ENCODE results near the gene TEX14. TPM values are rescaled to one million over a fixed set of nuclear protein-coding genes. Genes with fewer than 3 reads are reported as not detected.

The TEX14 gene
- total and polyA plus RNA-seq, 2 donors (not counting 3 experiments of a cell fraction or from before 2014, with no cell fraction given): 0.10 TPM; not detected in 1

DNA sequence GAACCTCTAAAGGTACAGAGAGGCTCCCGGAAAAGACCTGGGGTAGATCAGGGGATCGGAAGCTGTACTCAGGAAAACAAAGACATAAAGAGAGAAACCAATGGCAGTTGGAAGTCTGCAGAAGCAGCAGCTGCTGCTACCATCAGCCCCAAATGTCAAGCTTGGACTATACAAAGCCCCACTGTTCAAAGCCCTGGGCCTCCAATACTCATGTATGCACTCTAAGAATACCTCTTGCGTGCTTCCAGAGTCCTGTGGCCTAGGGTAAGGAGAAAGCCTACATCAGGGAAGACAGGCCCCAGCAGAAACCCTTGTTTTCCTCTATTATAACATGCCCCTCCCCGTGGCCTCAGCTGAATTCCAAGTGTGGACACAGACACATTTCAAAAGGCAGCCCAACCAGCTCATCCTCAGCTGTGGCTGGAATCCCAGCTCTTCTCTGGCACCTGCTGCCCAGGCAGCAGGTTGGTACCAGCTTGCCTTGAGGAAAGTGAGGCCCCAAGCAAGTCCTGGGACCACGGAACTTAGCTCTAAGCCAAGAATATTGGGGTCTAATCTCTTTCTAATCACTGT is 158.1 kb downstream of the TEX14 start:
- H3K4me3 ChIP-seq (replicated peaks in 1 of 3; ENCODE audit: insufficient read depth in 1 of 3, low read depth in 1 of 3, low read length in 3 of 3): no peak overlapping the region
- H3K9me1 ChIP-seq (replicated peaks; ENCODE audit: control insufficient read depth, extremely low read depth, insufficient read depth, low read length): no peaks in the 10 kb centered on the region
- dilution Hi-C loops (cut with MboI; ENCODE audit: extremely low pct_ligation_motif_present, low sequenced_read_pairs): no loop called here
- H4K20me1 ChIP-seq (replicated peaks; ENCODE audit: control insufficient read depth, extremely low read depth, insufficient read depth, low read length): no peaks in the 10 kb centered on the region
- H3K79me2 ChIP-seq (ENCODE audit: control insufficient read depth, insufficient read depth, low read length): no peaks in the 10 kb centered on the region
- H3K27me3 ChIP-seq (ENCODE audit: control insufficient read depth in 2 of 2, insufficient read depth in 2 of 2, low read length in 2 of 2): peaks cover 3 to 5% of the 10 kb centered on the region in 2 experiments
- no peak for FAIRE-seq
- no peak overlapping the region for H2AFZ ChIP-seq (ENCODE audit: low read depth, low read length)
- POLR2A ChIA-PET: no interaction called here
- CTCF ChIA-PET: interaction anchor here (0.8 to 3.3 kb wide), 5 partner anchors 8 to 15 kb away, joined by 4 to 18 read pairs (median 7); a partner anchor contains a TSS
- no peaks in the 10 kb centered on the region for H3K36me3 ChIP-seq (ENCODE audit: control insufficient read depth in 2 of 2, extremely low read depth in 1 of 2, insufficient read depth in 2 of 2, low read length in 2 of 2)
- peaks cover 5% of the 10 kb centered on the region for H3K4me1 ChIP-seq (ENCODE audit: control insufficient read depth, extremely low read depth, insufficient read depth, low read length)
- TF ChIP-seq GATA2 (IDR thresholded peaks at IDR 0.05; ENCODE audit: insufficient read depth, insufficient read length, low read depth, low read length): no peak
- TF ChIP-seq POLR2A (IDR thresholded peaks at IDR 0.05; ENCODE audit: low read depth, low read length): no peak
- TF ChIP-seq EZH2 (IDR thresholded peaks at IDR 0.05; ENCODE audit: borderline replicate concordance, low read depth, low read length, severe bottlenecking): no peak
- TF ChIP-seq CTCF (IDR thresholded peaks at IDR 0.05; ENCODE audit: extremely low read depth in 1 of 2, insufficient read depth in 1 of 2, low read depth in 1 of 2, low read length in 2 of 2): no peak
- no peak for TF ChIP-seq MYC (IDR thresholded peaks at IDR 0.05; ENCODE audit: low read depth, low read length)
- no peak for TF ChIP-seq JUN (IDR thresholded peaks at IDR 0.05; ENCODE audit: borderline replicate concordance, insufficient read depth, insufficient read length, low read depth)
- TF ChIP-seq, protein P1, sequence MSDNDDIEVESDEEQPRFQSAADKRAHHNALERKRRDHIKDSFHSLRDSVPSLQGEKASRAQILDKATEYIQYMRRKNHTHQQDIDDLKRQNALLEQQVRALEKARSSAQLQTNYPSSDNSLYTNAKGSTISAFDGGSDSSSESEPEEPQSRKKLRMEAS (IDR thresholded peaks at IDR 0.05; ENCODE audit: insufficient read depth, insufficient read length): no peak
- no TSS peak for BruUV-seq (replicated peaks)
- no peak overlapping the region for H3K27ac ChIP-seq (ENCODE audit: insufficient read depth, low read depth, low read length)
- DNase-seq (ENCODE audit: low read depth, low spot score): no peak
- H3K9me3 ChIP-seq (replicated peaks; ENCODE audit: control insufficient read depth, insufficient read depth, low read length): no peaks in the 10 kb centered on the region
- H3K9ac ChIP-seq (replicated peaks; ENCODE audit: extremely low read depth, insufficient read depth, low read length): no peak overlapping the region
- intact Hi-C loops (cut with micrococcal nuclease): no loop called here
- no peak overlapping the region for H3K4me2 ChIP-seq (ENCODE audit: insufficient read depth, low read length)

All from endothelial cell of umbilical vein (primary cell).